Testis (tissue), 5 donors: ENCODE data around the gene CHPF. TPM values are rescaled to one million over a fixed set of nuclear protein-coding genes. Genes with fewer than 3 reads are reported as not detected.

ENCODE experiments used
- DNase-seq: peaks from one replicate; pipeline ENCODE4 v3.0.0-alpha.2; 2019
- H3K27ac ChIP-seq, 2 donors: fragments of 200-600 bp; sonication (generic); one replicate each; pipeline ENCODE4 v1.5.1; 2019
- H3K27me3 ChIP-seq: fragments of 200-600 bp; sonication (generic); one replicate; pipeline ENCODE4 v1.5.1; 2019
- H3K36me3 ChIP-seq: fragments of 200-600 bp; sonication (generic); one replicate; pipeline ENCODE4 v1.5.1; 2017; ENCODE audit warnings: low read depth; ENCODE audit errors: missing control alignments
- H3K4me1 ChIP-seq: fragments of 200-600 bp; sonication (generic); one replicate; pipeline ENCODE4 v1.5.1; 2019
- H3K4me3 ChIP-seq, 2 donors: fragments of 200-600 bp; sonication (generic); one replicate each; pipeline ENCODE4 v1.5.1; 2017 to 2019
- H3K9me3 ChIP-seq: fragments of 200-600 bp; sonication (generic); one replicate; pipeline ENCODE4 v1.5.1; 2017
- CTCF ChIP-seq, 3 experiments: fragments of 450-650 bp in 2 of 3; fragments of 200-600 bp in 1 of 3; sonication (generic) in 1 of 3; IDR thresholded peaks; one replicate each; pipeline ENCODE4 v1.5.1; 2016 to 2019; ENCODE audit warnings: antibody characterized with exemption in 3 of 3, mild to moderate bottlenecking in 2 of 3, moderate library complexity in 1 of 3
- POLR2A ChIP-seq: fragments of 450-650 bp; IDR thresholded peaks from one replicate; pipeline ENCODE4 v1.6.1; 2017; ENCODE audit warnings: antibody characterized with exemption, mild to moderate bottlenecking, moderate library complexity
- WGBS, 2 donors: methylation state at CpG; one replicate each; pipeline ENCODE4 v1.1.5; 2018; 5-methylcytosine and 5-hydroxymethylcytosine counted together
- intact Hi-C: fragments of 100-400 bp; cut with DNase I; formaldehyde crosslinking; loops from one replicate; pipeline ENCODE4 v1.15.1; 2023; ENCODE audit warnings: low total_unique reads
- long read RNA-seq, 2 donors: transcript quantifications; one replicate each; lab custom pipeline, GENCODE V29; 2026
- polyA plus RNA-seq: library from polyadenylated mRNA; stranded (reverse); fragments of 350-450 nt; fragmentation: Illumina TruSeq; extraction: RNeasy Lipid Tissue Mini Kit (QIAGEN cat#74804); gene quantifications from one replicate; pipeline ENCODE4 v1.2.3, GENCODE V29; 2014; ENCODE audit warnings: low read depth, low replicate concordance; ENCODE audit not compliant: insufficient read depth
- total RNA-seq, 2 donors: library from RNA; depleted of rRNA; stranded (reverse); fragments of >200 nt; gene quantifications; one replicate each; pipeline ENCODE4 v1.2.3, GENCODE V29; 2016

CHPF gene, protein sequence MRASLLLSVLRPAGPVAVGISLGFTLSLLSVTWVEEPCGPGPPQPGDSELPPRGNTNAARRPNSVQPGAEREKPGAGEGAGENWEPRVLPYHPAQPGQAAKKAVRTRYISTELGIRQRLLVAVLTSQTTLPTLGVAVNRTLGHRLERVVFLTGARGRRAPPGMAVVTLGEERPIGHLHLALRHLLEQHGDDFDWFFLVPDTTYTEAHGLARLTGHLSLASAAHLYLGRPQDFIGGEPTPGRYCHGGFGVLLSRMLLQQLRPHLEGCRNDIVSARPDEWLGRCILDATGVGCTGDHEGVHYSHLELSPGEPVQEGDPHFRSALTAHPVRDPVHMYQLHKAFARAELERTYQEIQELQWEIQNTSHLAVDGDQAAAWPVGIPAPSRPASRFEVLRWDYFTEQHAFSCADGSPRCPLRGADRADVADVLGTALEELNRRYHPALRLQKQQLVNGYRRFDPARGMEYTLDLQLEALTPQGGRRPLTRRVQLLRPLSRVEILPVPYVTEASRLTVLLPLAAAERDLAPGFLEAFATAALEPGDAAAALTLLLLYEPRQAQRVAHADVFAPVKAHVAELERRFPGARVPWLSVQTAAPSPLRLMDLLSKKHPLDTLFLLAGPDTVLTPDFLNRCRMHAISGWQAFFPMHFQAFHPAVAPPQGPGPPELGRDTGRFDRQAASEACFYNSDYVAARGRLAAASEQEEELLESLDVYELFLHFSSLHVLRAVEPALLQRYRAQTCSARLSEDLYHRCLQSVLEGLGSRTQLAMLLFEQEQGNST
- total RNA-seq: 100 to 1,000 TPM; 796 to 992 TPM
- polyA plus RNA-seq: 194 TPM
- long read RNA-seq, donor 1, transcript CHPF-201 (4 exons, 3,013 nt): major isoform, 55 of 97 reads
- long read RNA-seq, donor 1, transcript CHPF-202 (2 exons, 1,079 nt): minor isoform, 5 of 97 reads
- long read RNA-seq, donor 1, partial matches to known transcripts: 37 of 97 reads
- long read RNA-seq, donor 1, other reads (novel, unspliced or antisense): 0 of 97 reads
- long read RNA-seq, donor 2, transcript CHPF-201 (4 exons, 3,013 nt): major isoform, 62 of 70 reads
- long read RNA-seq, donor 2, partial matches to known transcripts: 6 of 70 reads
- long read RNA-seq, donor 2, other reads (novel, unspliced or antisense): 0 of 70 reads

DNA sequence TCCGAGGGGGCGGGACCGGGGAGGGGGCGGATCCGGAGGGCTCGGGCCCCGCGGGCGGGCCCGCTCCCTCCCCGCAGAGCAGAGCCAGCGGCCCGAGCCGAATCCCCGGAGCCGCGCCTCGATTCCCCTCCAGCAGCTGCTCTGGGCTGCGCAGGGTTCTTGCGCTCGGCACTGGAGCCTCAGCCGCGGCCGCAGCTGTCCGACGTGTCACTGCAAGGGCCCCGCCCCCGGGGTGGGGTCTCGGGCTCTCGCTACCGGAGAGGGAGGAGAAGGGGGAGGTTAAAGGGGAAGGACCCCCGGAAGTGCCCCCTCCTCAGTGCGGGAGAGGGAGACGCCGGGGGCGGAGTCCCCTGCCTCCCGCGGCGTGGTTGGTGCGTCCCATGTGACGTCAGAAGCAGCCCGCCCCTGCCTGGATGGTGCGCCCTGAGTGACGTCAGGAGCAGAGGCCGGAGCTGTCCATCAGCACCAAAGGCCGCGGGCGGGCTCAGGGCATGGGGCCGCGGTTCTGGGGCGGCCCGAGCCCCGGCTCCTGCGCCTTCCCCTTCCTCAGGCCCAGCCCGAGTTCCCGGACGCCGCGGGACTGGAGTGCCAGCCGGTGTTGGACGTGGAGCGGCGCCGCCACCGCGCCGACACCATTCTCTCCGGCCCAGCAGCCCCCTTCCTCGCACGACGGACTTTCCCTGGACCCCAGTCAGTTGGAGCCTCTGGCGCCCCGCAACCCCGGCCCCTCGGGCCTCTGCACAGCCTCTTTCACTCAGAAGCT is at the start of gene CHPF, which contains the start of gene TMEM198:
Gene CHPF (minus strand): TSS at position 214 of the 763 bp plus-strand sequence. CDS start 271 bp downstream, outside the sequence.
Gene TMEM198 (plus strand): TSS at position 433 of the 763 bp plus-strand sequence. CDS start 700 bp downstream, outside the sequence.
- Histone ChIP-seq H3K27ac (peak within 1 kb of the TSS; percentile 85 to 94), H3K4me1 (peaks cover 23% of the 10 kb centered on the region), H3K27me3 (no peaks in the 10 kb centered on the region), H3K36me3 (no peaks in the 10 kb centered on the region), H3K4me3 (peak within 1 kb of the TSS; percentile 80 to 86), H3K9me3 (no peaks in the 10 kb centered on the region)
- 0 to 1% methylated on average over 27 to 58 of the region's 75 CpGs for WGBS, 2 donors
- intact Hi-C loops: loop anchor here (5.0 kb wide), 1 partner anchor 94 kb away; no protein-coding TSS in a partner anchor
- peak; percentile 100 for DNase-seq
- TF ChIP-seq POLR2A (peak; percentile 39), CTCF (IDR thresholded peaks at IDR 0.05) (no peak)

DNA sequence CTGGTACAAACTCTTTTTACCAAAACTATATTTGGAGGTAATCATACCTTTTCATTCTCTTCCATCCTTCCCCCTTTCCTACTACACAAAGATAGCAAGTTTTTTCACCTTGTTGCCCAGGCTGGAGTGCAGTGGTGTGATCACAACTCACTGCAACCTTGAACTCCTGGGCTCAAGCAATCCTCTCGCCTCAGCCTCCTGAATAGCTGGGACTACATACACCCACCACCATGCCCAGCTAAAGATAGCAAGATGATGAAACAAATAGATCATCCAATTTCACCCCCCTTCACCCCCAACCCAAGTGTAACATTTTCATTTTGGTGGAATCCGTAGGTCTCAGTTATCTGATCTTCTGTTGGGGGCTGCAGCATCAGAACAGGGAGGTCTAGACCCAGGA is 49.5 kb upstream of the CHPF start:
- peaks cover 22% of the 10 kb centered on the region for H3K4me1 ChIP-seq
- no peaks in the 10 kb centered on the region for H3K9me3 ChIP-seq
- no peak for DNase-seq
- no peak for TF ChIP-seq POLR2A
- TF ChIP-seq CTCF (IDR thresholded peaks at IDR 0.05): no peak
- H3K4me3 ChIP-seq: no peak overlapping the region
- 52 to 82% methylated on average over 2 of the region's 2 CpGs for WGBS, 2 donors
- peak overlapping the region; percentile 52 to 53 for H3K27ac ChIP-seq
- H3K27me3 ChIP-seq: no peaks in the 10 kb centered on the region
- intact Hi-C loops: no loop called here
- no peaks in the 10 kb centered on the region for H3K36me3 ChIP-seq

DNA sequence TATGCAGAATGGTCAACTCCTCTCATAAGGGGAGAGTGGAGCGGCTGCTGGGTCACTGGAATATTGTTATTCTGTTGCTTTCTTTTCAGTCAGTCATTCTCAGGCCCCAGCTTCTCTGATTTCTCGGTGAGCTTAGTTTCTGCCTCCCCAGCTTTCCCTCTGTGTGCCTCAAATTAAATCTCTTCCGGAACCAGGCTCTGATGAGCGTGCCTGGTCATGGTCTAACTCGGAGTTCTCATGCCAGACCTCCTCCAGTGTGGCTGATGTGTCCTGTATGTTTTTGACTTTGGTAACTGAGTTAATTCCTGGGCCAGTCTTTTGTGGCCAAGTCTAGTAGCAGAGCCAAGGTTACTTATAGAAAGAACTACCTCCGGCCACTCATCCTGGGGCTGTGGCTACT is 49.1 kb upstream of the CHPF start:
- no peaks in the 10 kb centered on the region for H3K27me3 ChIP-seq
- no peak overlapping the region for H3K4me3 ChIP-seq
- H3K4me1 ChIP-seq: peaks cover 21% of the 10 kb centered on the region
- H3K36me3 ChIP-seq: no peaks in the 10 kb centered on the region
- intact Hi-C loops: no loop called here
- H3K9me3 ChIP-seq: no peaks in the 10 kb centered on the region
- DNase-seq: peak; percentile 50
- WGBS, 2 donors: 49 to 50% methylated on average over 6 of the region's 6 CpGs
- no peak for TF ChIP-seq CTCF (IDR thresholded peaks at IDR 0.05)
- no peak for TF ChIP-seq POLR2A
- H3K27ac ChIP-seq: peak overlapping the region; percentile 52 to 53

DNA sequence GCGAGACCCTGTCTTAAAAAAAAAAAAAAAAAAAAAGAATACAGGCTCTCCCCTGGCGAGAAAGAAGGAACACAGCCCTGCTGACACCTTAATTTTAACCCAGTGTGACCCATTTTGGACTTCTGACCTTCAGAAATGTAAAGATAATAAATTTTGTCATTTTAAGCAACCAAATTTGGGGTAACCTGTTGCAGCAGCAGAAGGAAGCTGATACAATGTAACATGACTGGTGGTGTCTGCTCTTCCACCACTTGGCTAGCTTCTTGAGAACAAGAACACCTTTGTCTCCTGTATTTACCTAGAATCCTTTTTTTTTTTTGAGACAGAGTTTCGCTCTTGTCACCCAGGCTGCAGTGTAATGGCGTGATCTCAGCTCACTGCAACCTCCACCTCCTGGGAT is 47.5 kb upstream of the CHPF start:
- TF ChIP-seq CTCF (IDR thresholded peaks at IDR 0.05) (no peak), POLR2A (no peak)
- no peak overlapping the region for H3K4me3 ChIP-seq
- H3K4me1 ChIP-seq: peaks cover 15% of the 10 kb centered on the region
- 54 to 55% methylated on average over 4 of the region's 4 CpGs for WGBS, 2 donors
- no peaks in the 10 kb centered on the region for H3K27me3 ChIP-seq
- H3K9me3 ChIP-seq: no peaks in the 10 kb centered on the region
- peak overlapping the region in 1 of 2 donors; percentile 52 for H3K27ac ChIP-seq
- no peaks in the 10 kb centered on the region for H3K36me3 ChIP-seq
- intact Hi-C loops: no loop called here
- DNase-seq: no peak
